ENCODE results near the gene MARCKS. TPM values are rescaled to one million over a fixed set of nuclear protein-coding genes. Genes with fewer than 3 reads are reported as not detected.

MARCKS gene
- total RNA-seq, 1 donor from 2014 or later, result 116 TPM

DNA sequence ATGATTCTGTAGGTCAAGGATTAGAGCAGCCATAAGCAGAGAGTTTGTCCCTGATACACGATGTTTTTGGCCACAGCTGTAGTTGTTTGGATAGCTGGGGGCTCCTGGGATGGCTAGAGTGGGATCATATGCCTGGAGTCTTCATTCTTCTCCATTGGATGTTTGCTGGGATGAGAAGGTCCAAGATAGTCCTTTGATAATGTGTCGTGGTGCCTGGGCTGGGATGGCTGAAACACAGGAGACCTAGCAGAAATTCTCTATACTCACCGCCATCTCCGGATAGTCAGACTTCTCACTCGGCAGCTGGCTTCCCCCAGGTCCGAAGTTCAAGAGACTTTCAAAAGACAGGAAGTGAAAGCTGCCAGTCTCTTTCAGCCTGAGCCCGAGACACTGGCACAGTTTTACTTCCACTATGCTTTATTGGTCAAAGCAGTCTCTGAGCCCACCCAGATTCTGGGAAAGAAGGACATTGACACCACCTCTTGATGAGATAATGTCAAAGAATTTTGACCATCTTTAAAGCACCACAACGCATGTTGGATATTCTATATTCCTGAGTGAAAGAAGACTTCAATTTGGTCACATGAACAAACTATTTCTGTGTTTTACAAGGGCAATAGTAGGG lies 16.0 kb downstream of the MARCKS start:
- DNase-seq (ENCODE audit: low read depth), result no peak
- TF ChIP-seq, protein P1, sequence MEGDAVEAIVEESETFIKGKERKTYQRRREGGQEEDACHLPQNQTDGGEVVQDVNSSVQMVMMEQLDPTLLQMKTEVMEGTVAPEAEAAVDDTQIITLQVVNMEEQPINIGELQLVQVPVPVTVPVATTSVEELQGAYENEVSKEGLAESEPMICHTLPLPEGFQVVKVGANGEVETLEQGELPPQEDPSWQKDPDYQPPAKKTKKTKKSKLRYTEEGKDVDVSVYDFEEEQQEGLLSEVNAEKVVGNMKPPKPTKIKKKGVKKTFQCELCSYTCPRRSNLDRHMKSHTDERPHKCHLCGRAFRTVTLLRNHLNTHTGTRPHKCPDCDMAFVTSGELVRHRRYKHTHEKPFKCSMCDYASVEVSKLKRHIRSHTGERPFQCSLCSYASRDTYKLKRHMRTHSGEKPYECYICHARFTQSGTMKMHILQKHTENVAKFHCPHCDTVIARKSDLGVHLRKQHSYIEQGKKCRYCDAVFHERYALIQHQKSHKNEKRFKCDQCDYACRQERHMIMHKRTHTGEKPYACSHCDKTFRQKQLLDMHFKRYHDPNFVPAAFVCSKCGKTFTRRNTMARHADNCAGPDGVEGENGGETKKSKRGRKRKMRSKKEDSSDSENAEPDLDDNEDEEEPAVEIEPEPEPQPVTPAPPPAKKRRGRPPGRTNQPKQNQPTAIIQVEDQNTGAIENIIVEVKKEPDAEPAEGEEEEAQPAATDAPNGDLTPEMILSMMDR (IDR thresholded peaks at IDR 0.05; ENCODE audit: insufficient read depth, low read length, poor library complexity, severe bottlenecking), result no peak
- H3K27me3 ChIP-seq (ENCODE audit: control insufficient read depth, insufficient read depth, low read length), result no peaks in the 10 kb centered on the region
- no peaks in the 10 kb centered on the region for H3K36me3 ChIP-seq (ENCODE audit: control insufficient read depth, insufficient read depth, low read length)
- H3K4me3 ChIP-seq (ENCODE audit: low read depth, low read length), result no peak overlapping the region

DNA sequence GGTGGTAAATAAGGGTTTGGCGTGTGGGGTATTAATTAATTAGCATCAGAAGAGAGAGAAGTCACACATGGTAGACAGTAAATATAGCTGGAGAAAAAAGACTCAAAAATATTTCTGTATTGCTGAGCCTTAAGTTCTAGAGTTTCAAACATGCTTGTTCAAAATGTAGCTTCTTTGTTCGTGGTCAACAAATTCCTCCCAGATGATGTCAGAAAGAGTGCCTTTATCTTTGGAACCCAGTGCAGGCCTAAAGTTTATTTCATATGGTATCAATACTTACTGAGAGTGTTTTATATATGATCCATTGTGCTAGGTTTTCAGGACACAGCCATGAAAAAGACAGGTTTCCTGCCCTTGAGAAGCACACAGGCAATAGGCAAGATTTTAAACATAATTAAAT lies 18.3 kb downstream of the MARCKS start:
- no peaks in the 10 kb centered on the region for H3K27me3 ChIP-seq (ENCODE audit: control insufficient read depth, insufficient read depth, low read length)
- H3K36me3 ChIP-seq (ENCODE audit: control insufficient read depth, insufficient read depth, low read length), result no peaks in the 10 kb centered on the region
- H3K4me3 ChIP-seq (ENCODE audit: low read depth, low read length), result no peak overlapping the region
- DNase-seq (ENCODE audit: low read depth), result no peak
- TF ChIP-seq, protein P1 (IDR thresholded peaks at IDR 0.05; ENCODE audit: insufficient read depth, low read length, poor library complexity, severe bottlenecking), result no peak

DNA sequence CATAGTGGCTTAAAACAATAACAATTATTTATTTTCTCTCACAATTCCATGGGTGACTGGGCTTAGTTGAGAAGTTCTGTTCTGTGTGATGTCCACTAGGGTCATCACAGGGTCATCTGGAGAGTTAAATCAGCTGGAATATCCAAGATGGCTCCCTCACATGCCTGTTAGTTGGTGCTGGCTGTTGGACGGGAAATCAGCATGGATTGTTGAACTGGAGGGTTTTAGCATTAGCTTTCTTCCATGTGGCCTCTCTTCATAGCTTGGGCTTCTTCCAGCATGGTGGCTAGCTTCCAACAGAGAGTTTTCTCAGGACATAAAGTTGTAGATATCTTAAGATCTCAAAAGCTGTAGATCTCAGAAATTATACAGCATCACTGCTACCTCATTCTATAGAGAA lies 19.6 kb downstream of the MARCKS start:
- H3K36me3 ChIP-seq (ENCODE audit: control insufficient read depth, insufficient read depth, low read length), result no peaks in the 10 kb centered on the region
- TF ChIP-seq, protein P1 (IDR thresholded peaks at IDR 0.05; ENCODE audit: insufficient read depth, low read length, poor library complexity, severe bottlenecking), result no peak
- H3K4me3 ChIP-seq (ENCODE audit: low read depth, low read length), result no peak overlapping the region
- DNase-seq (ENCODE audit: low read depth), result no peak
- no peaks in the 10 kb centered on the region for H3K27me3 ChIP-seq (ENCODE audit: control insufficient read depth, insufficient read depth, low read length)

DNA sequence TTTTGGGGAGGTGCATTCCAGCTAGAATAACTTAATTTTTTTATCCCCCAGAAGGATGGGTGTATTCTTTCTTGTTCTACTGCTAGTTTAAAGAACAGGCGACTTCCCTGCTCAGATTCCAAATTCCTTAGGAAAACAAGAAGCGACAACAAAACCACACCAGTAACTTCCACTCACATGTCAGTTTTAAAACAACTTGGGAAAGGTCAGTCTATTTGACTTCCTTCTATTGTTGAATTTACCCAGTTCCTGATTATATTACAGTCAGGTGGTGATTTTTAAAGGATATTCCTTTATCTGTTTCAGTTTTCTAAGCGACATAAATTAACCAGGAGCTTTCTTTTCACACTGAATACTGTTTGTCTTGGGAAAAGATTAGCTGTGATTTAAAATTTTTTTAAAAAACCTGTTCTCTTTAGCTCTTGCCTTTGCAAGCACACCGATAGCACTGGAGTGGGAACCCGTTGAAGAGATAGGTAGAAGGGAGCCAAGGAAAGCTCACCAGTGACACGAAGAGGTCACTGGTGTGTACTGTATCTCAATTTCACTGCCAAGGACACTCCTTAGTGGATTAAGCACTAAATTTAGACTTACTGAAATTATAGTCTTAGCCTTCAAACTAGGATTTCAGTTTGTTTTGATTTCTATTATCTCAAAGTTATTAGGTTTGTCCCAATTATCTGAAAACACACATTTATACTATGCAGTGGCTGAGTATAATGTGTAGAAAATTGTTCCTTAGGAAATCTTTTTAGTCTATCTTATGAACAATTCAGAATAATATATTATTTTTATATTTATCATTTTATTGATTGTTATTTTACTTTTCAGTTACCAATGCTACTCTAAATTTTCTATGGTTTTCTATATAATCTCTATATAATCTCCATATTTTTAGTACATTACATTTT lies 22.3 kb downstream of the MARCKS start:
- H3K36me3 ChIP-seq (ENCODE audit: control insufficient read depth, insufficient read depth, low read length), result no peaks in the 10 kb centered on the region
- no peaks in the 10 kb centered on the region for H3K27me3 ChIP-seq (ENCODE audit: control insufficient read depth, insufficient read depth, low read length)
- TF ChIP-seq, protein P1 (IDR thresholded peaks at IDR 0.05; ENCODE audit: insufficient read depth, low read length, poor library complexity, severe bottlenecking), result peak; percentile 78
- no peak overlapping the region for H3K4me3 ChIP-seq (ENCODE audit: low read depth, low read length)
- no peak for DNase-seq (ENCODE audit: low read depth)

DNA sequence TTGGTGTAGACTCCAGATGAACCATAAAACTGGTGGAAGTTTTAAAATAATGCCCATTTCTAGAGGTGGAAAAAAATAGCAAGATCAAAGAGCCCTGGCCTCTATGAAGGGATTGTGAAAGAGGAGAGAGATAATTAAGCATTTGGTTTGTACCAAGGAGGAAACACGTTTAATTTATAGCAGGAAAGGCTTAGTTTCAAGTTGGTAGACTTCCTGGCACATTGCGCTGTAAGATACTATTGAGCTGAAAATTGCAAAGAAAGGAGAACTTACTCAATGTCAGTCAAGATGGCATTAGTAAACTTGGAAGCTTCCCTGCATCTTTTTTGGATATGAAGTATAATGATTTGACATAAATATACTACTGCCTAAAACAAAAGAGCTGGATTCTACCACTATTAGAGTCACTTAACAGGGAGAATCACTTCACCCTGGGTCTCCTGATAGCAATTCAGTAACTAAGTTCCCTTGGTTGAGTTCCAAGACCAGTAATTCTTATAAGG lies 24.4 kb downstream of the MARCKS start:
- Histone ChIP-seq H3K4me3 (ENCODE audit: low read depth, low read length) (no peak overlapping the region), H3K27me3 (ENCODE audit: control insufficient read depth, insufficient read depth, low read length) (no peaks in the 10 kb centered on the region), H3K36me3 (ENCODE audit: control insufficient read depth, insufficient read depth, low read length) (no peaks in the 10 kb centered on the region)
- TF ChIP-seq, protein P1 (IDR thresholded peaks at IDR 0.05; ENCODE audit: insufficient read depth, low read length, poor library complexity, severe bottlenecking), result no peak
- no peak for DNase-seq (ENCODE audit: low read depth)
